HL-60 (cell line): ENCODE measurements around the gene ZNF462.

Experiments used
- DNase-seq, 2 experiments: peaks; one replicate each; pipeline ENCODE4 v3.0.0-alpha.2; 2010 to 2020; ENCODE audit warnings: low read depth in 1 of 2, low spot score in 1 of 2
- H3K27ac ChIP-seq: fragments of 250-450 bp; sonication (Bioruptor Pico); replicated peaks from 2 replicates; pipeline ENCODE4 v1.5.1; 2020; ENCODE audit warnings: mild to moderate bottlenecking, moderate library complexity
- H3K27me3 ChIP-seq: fragments of 250-450 bp; sonication (Bioruptor Pico); 2 replicates; pipeline ENCODE4 v1.5.1; 2021; ENCODE audit warnings: mild to moderate bottlenecking, moderate library complexity; ENCODE audit not compliant: insufficient read depth, poor library complexity, severe bottlenecking
- H3K4me3 ChIP-seq: replicated peaks from 2 replicates; pipeline ENCODE4 v1.5.1; 2011; ENCODE audit warnings: mild to moderate bottlenecking, control low read depth, low read length; ENCODE audit not compliant: insufficient read depth
- CTCF ChIP-seq: IDR thresholded peaks from one replicate; pipeline ENCODE4 v1.5.1; 2011; ENCODE audit warnings: low read length, control low read depth, inconsistent platforms; ENCODE audit not compliant: insufficient read depth
- GABPA ChIP-seq: IDR thresholded peaks from 2 replicates; pipeline ENCODE4 v1.6.1; 2012; ENCODE audit warnings: low read depth
- POLR2AphosphoS5 ChIP-seq: IDR thresholded peaks from 2 replicates; pipeline ENCODE4 v1.6.1; 2012; ENCODE audit warnings: low read depth
- SPI1 ChIP-seq: IDR thresholded peaks from 2 replicates; pipeline ENCODE4 v1.6.1; 2012; ENCODE audit warnings: low read depth, mild to moderate bottlenecking, borderline replicate concordance
- TF ChIP-seq, protein P1 (sequence below): IDR thresholded peaks from 2 replicates; pipeline ENCODE4 v1.6.1; 2012; ENCODE audit warnings: low read depth; ENCODE audit not compliant: insufficient replicate concordance

Gene ZNF462

GRCh38 chr9:106929471-106930177 lies 66.7 kb downstream of the ZNF462 start:
- Histone ChIP-seq H3K4me3 (no peak overlapping the region), H3K27me3 (no peaks in the 10 kb centered on the region), H3K27ac (no peak overlapping the region)
- TF ChIP-seq SPI1 (no peak), GABPA (no peak), CTCF (no peak), POLR2AphosphoS5 (no peak)
- TF ChIP-seq, protein P1, sequence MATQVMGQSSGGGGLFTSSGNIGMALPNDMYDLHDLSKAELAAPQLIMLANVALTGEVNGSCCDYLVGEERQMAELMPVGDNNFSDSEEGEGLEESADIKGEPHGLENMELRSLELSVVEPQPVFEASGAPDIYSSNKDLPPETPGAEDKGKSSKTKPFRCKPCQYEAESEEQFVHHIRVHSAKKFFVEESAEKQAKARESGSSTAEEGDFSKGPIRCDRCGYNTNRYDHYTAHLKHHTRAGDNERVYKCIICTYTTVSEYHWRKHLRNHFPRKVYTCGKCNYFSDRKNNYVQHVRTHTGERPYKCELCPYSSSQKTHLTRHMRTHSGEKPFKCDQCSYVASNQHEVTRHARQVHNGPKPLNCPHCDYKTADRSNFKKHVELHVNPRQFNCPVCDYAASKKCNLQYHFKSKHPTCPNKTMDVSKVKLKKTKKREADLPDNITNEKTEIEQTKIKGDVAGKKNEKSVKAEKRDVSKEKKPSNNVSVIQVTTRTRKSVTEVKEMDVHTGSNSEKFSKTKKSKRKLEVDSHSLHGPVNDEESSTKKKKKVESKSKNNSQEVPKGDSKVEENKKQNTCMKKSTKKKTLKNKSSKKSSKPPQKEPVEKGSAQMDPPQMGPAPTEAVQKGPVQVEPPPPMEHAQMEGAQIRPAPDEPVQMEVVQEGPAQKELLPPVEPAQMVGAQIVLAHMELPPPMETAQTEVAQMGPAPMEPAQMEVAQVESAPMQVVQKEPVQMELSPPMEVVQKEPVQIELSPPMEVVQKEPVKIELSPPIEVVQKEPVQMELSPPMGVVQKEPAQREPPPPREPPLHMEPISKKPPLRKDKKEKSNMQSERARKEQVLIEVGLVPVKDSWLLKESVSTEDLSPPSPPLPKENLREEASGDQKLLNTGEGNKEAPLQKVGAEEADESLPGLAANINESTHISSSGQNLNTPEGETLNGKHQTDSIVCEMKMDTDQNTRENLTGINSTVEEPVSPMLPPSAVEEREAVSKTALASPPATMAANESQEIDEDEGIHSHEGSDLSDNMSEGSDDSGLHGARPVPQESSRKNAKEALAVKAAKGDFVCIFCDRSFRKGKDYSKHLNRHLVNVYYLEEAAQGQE, result no peak
- DNase-seq, result no peak

DNA sequence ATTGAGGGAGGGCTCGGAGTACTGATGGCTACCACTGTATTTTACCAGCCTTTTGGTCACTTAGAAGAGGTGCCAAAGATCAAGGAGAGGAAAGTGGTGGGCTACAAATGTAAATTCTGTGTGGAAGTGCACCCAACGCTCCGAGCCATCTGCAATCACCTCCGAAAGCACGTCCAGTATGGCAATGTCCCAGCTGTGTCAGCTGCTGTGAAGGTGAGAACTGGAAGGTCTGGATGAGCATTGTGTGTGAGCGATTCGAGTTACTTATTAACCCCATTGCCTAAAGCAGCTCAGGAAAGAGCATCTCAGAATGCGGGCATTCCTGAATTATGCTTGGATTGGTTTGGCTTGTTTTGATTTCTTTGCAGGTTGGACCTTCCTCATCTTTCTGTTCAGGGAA lies 67.5 kb downstream of the ZNF462 start:
- no peaks in the 10 kb centered on the region for H3K27me3 ChIP-seq
- no peak for DNase-seq
- TF ChIP-seq POLR2AphosphoS5 (no peak), CTCF (no peak), SPI1 (no peak), GABPA (no peak)
- TF ChIP-seq, protein P1, result no peak
- H3K27ac ChIP-seq, result no peak overlapping the region
- no peak overlapping the region for H3K4me3 ChIP-seq

DNA sequence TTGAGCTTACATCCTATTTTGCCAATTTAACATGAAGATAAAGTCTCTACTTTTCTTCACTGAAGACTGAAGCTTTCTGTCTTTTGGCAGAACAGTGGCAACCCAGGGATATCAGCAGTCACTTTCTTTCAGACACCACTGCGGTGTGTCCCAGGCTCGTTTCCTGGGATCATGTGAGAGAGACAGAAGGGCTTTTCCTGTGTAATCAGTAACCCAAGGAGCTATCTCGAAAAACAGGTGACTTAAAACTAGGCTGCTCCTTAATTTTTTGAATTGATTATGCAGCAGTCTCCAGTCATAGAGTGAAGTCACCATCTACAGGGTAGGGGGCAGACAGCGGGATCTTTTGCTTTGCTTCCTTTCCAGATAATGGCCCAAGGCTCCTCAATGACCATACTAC lies 68.5 kb downstream of the ZNF462 start:
- TF ChIP-seq SPI1 (no peak), CTCF (no peak), GABPA (no peak), POLR2AphosphoS5 (no peak)
- TF ChIP-seq, protein P1, result no peak
- no peak overlapping the region for H3K27ac ChIP-seq
- no peaks in the 10 kb centered on the region for H3K27me3 ChIP-seq
- H3K4me3 ChIP-seq, result no peak overlapping the region
- DNase-seq, result no peak
